ENCODE measurements around the gene RAD21L1. TPM values are rescaled to one million over a fixed set of nuclear protein-coding genes. Genes with fewer than 3 reads are reported as not detected.

The RAD21L1 gene
- polyA plus RNA-seq, 3 donors = not detected

GRCh38 chr20:1184638-1185315 is 41.1 kb upstream of the RAD21L1 start, which contains the start of gene TMEM74B:
Gene TMEM74B (minus strand): TSS chr20:1184981. CDS start chr20:1183801, 1,180 bp downstream.
- DNase-seq = no peak
- H3K27ac Mint-ChIP-seq = no peak within 1 kb of the TSS
- no peak within 1 kb of the TSS for H3K9ac ChIP-seq (ENCODE audit: insufficient read depth, low read length, poor library complexity, severe bottlenecking)
- H3K4me1 Mint-ChIP-seq = peaks cover 19% of the 10 kb centered on the region
- H3K27me3 Mint-ChIP-seq (ENCODE audit: low read depth in 3 of 3) = peaks cover 30 to 33% (median 32%) of the 10 kb centered on the region in 3 donors
- H3K9me3 Mint-ChIP-seq = peaks cover under 1 to 11% (median 5%) of the 10 kb centered on the region in 7 donors
- H3K4me3 ChIP-seq (replicated peaks in 1 of 3; ENCODE audit: low read depth in 2 of 3, low read length in 3 of 3) = no peak within 1 kb of the TSS
- peak within 1 kb of the TSS; percentile 63 to 86 for H3K4me3 Mint-ChIP-seq
- peaks cover 25 to 37% of the 10 kb centered on the region in 2 donors for H3K27me3 ChIP-seq (ENCODE audit: control insufficient read depth in 2 of 2, insufficient read depth in 2 of 2, low read length in 2 of 2)
- TF ChIP-seq CTCF (IDR thresholded peaks at IDR 0.05) = no peak
- no peaks in the 10 kb centered on the region for H3K79me2 ChIP-seq (ENCODE audit: insufficient read depth, low read length)
- intact Hi-C loops (cut with micrococcal nuclease) = no loop called here
- H3K36me3 ChIP-seq (replicated peaks in 1 of 2; ENCODE audit: control insufficient read depth in 1 of 2, insufficient read depth in 2 of 2, low read length in 2 of 2) = no peaks in the 10 kb centered on the region
- peak within 1 kb of the TSS; percentile 36 for H3K4me2 ChIP-seq (replicated peaks; ENCODE audit: extremely low read depth, low read length, poor library complexity, severe bottlenecking)
- peaks cover 5 to 16% of the 10 kb centered on the region in 2 donors for H3K36me3 Mint-ChIP-seq
- H4K20me1 ChIP-seq (ENCODE audit: insufficient read depth, low read length) = no peaks in the 10 kb centered on the region
- H3K27ac ChIP-seq (ENCODE audit: low read depth in 1 of 2, low read length in 2 of 2) = no peak within 1 kb of the TSS
- H2AFZ ChIP-seq (ENCODE audit: insufficient read depth, low read depth, low read length, poor library complexity, severe bottlenecking) = no peak within 1 kb of the TSS
- H3K9me3 ChIP-seq (replicated peaks in 1 of 2; ENCODE audit: control insufficient read depth in 1 of 2, insufficient read depth in 1 of 2, low read length in 2 of 2) = no peaks in the 10 kb centered on the region
- 2% methylated on average over 74 of the region's 76 CpGs for WGBS (ENCODE audit: insufficient coverage)
- peaks cover 7 to 14% of the 10 kb centered on the region in 2 donors for H3K4me1 ChIP-seq (ENCODE audit: control insufficient read depth in 1 of 2, insufficient read depth in 2 of 2, low read length in 2 of 2)

DNA sequence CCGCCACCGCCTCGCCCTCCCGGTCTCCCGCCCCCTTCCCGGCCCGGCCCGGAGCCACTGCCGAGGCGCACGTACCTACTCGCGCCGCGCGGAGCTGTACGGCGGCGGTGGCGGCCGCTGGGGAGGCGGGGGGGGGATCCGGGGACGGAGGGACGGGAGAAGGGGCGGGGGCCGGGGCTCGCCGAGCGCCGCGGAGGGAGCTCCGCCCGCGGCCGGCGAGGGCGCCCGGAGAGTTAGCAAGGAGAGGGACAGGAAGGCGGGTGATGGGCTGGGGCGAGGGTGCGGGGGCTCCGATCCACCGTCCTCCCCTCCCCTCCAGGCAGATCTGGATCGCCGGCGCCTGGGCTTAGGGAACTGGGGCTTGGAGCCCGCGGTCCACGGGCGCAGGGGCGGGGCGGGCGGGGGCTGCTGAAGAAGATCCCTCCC is 40.5 kb upstream of the RAD21L1 start:
- peaks cover 23% of the 10 kb centered on the region for H3K4me1 Mint-ChIP-seq
- Histone ChIP-seq H3K27me3 (ENCODE audit: control insufficient read depth in 2 of 2, insufficient read depth in 2 of 2, low read length in 2 of 2) (peaks cover 25 to 37% of the 10 kb centered on the region in 2 donors), H2AFZ (ENCODE audit: insufficient read depth, low read depth, low read length, poor library complexity, severe bottlenecking) (no peak overlapping the region), H4K20me1 (ENCODE audit: insufficient read depth, low read length) (no peaks in the 10 kb centered on the region), H3K27ac (ENCODE audit: low read depth in 1 of 2, low read length in 2 of 2) (no peak overlapping the region), H3K36me3 (replicated peaks in 1 of 2; ENCODE audit: control insufficient read depth in 1 of 2, insufficient read depth in 2 of 2, low read length in 2 of 2) (no peaks in the 10 kb centered on the region), H3K4me1 (ENCODE audit: control insufficient read depth in 1 of 2, insufficient read depth in 2 of 2, low read length in 2 of 2) (peaks cover 7 to 14% of the 10 kb centered on the region in 2 donors), H3K79me2 (ENCODE audit: insufficient read depth, low read length) (no peaks in the 10 kb centered on the region), H3K4me3 (replicated peaks in 1 of 3; ENCODE audit: low read depth in 2 of 3, low read length in 3 of 3) (no peak overlapping the region), H3K4me2 (replicated peaks; ENCODE audit: extremely low read depth, low read length, poor library complexity, severe bottlenecking) (peak overlapping the region; percentile 36), H3K9ac (ENCODE audit: insufficient read depth, low read length, poor library complexity, severe bottlenecking) (no peak overlapping the region), H3K9me3 (replicated peaks in 1 of 2; ENCODE audit: control insufficient read depth in 1 of 2, insufficient read depth in 1 of 2, low read length in 2 of 2) (no peaks in the 10 kb centered on the region)
- intact Hi-C loops (cut with micrococcal nuclease) = no loop called here
- H3K27me3 Mint-ChIP-seq (ENCODE audit: low read depth in 3 of 3) = peaks cover 32 to 36% (median 34%) of the 10 kb centered on the region in 3 donors
- H3K27ac Mint-ChIP-seq = no peak overlapping the region
- peaks cover 5 to 13% of the 10 kb centered on the region in 2 donors for H3K36me3 Mint-ChIP-seq
- TF ChIP-seq CTCF (IDR thresholded peaks at IDR 0.05) = no peak
- H3K4me3 Mint-ChIP-seq = no peak overlapping the region
- no peak for DNase-seq
- H3K9me3 Mint-ChIP-seq = peaks cover 4 to 13% (median 5%) of the 10 kb centered on the region in 7 donors
- 1% methylated on average over 15 of the region's 54 CpGs for WGBS (ENCODE audit: insufficient coverage)
